Neural progenitor cell (in vitro differentiated cells): ENCODE results near the gene ATXN7. TPM values are rescaled to one million over a fixed set of nuclear protein-coding genes. Genes with fewer than 3 reads are reported as not detected.

Experiments used
- DNase-seq: peaks from one replicate; pipeline ENCODE4 v3.0.0-alpha.2; 2016; ENCODE audit warnings: low spot score
- H2AFZ ChIP-seq: fragments of 200-600 bp; sonication (generic); replicated peaks from 2 replicates; pipeline ENCODE4 v1.6.1; 2016; ENCODE audit warnings: antibody characterized with exemption
- H3F3A ChIP-seq: fragments of 200-600 bp; sonication (generic); 2 replicates; pipeline ENCODE4 v1.6.1; 2016; ENCODE audit warnings: antibody characterized with exemption, low read depth
- H3K27ac ChIP-seq: fragments of 200-600 bp; sonication (generic); 2 replicates; pipeline ENCODE4 v1.5.1; 2016; ENCODE audit warnings: mild to moderate bottlenecking
- H3K27me3 ChIP-seq: fragments of 200-600 bp; sonication (generic); 2 replicates; pipeline ENCODE4 v1.6.1; 2016; ENCODE audit warnings: mild to moderate bottlenecking, moderate library complexity
- H3K36me3 ChIP-seq: fragments of 200-600 bp; sonication (generic); 2 replicates; pipeline ENCODE4 v1.5.1; 2016
- H3K4me1 ChIP-seq: fragments of 200-600 bp; sonication (generic); 2 replicates; pipeline ENCODE4 v1.6.1; 2016; ENCODE audit warnings: mixed run types
- H3K4me2 ChIP-seq: fragments of 200-600 bp; sonication (generic); 2 replicates; pipeline ENCODE4 v1.6.1; 2016
- H3K4me3 ChIP-seq: fragments of 200-600 bp; sonication (generic); 2 replicates; pipeline ENCODE4 v1.5.1; 2016
- H3K79me2 ChIP-seq: fragments of 200-600 bp; sonication (generic); 2 replicates; pipeline ENCODE4 v1.6.1; 2016; ENCODE audit warnings: low read depth
- H3K9ac ChIP-seq: fragments of 200-600 bp; sonication (generic); 2 replicates; pipeline ENCODE4 v1.6.1; 2016
- H3K9me3 ChIP-seq: fragments of 200-600 bp; sonication (generic); 2 replicates; pipeline ENCODE4 v1.5.1; 2016; ENCODE audit warnings: low read depth
- H4K20me1 ChIP-seq: fragments of 200-600 bp; sonication (generic); 2 replicates; pipeline ENCODE4 v1.6.1; 2016; ENCODE audit warnings: low read depth
- H3K27ac Mint-ChIP-seq: 3 replicates; pipeline ENCODE4 v1.8.0; 2021; ENCODE audit warnings: mixed read lengths
- H3K27me3 Mint-ChIP-seq: 2 replicates; pipeline ENCODE4 v1.8.0; 2022; ENCODE audit warnings: low read depth, mild to moderate bottlenecking, inconsistent platforms, moderate library complexity, mixed read lengths; ENCODE audit not compliant: insufficient read depth
- H3K36me3 Mint-ChIP-seq: 3 replicates; pipeline ENCODE4 v1.8.0; 2021; ENCODE audit warnings: mixed read lengths
- H3K4me1 Mint-ChIP-seq: 3 replicates; pipeline ENCODE4 v1.8.0; 2021; ENCODE audit warnings: mixed read lengths
- H3K4me3 Mint-ChIP-seq: 3 replicates; pipeline ENCODE4 v1.8.0; 2021; ENCODE audit warnings: mild to moderate bottlenecking, moderate library complexity, mixed read lengths
- H3K9me3 Mint-ChIP-seq: 3 replicates; pipeline ENCODE4 v1.8.0; 2020; ENCODE audit warnings: mixed read lengths
- CTCF ChIP-seq: fragments of 200-600 bp; sonication (generic); IDR thresholded peaks from 2 replicates; pipeline ENCODE4 v1.5.1; 2017; ENCODE audit warnings: antibody characterized with exemption, mild to moderate bottlenecking
- EZH2 ChIP-seq: fragments of 200-600 bp; sonication (generic); IDR thresholded peaks from 2 replicates; pipeline ENCODE4 v1.6.1; 2017; ENCODE audit warnings: antibody characterized with exemption, mild to moderate bottlenecking, moderate library complexity
- EZH2phosphoT487 ChIP-seq: fragments of 200-600 bp; sonication (generic); IDR thresholded peaks from 2 replicates; pipeline ENCODE4 v1.6.1; 2017; ENCODE audit warnings: antibody characterized with exemption
- small RNA-seq: library from RNA; depleted of rRNA; stranded (forward); fragments of <200 nt; gene quantifications from one replicate; pipeline ENCODE3, GENCODE V24; 2015
- total RNA-seq: library from RNA; depleted of rRNA; stranded (reverse); fragments of >200 nt; gene quantifications from 2 replicates; pipeline ENCODE4 v1.2.3, GENCODE V29; 2015; ENCODE audit warnings: low replicate concordance

ATXN7 gene
- total RNA-seq, 1 donor from 2014 or later, result 30.4 TPM

- H3K4me3 ChIP-seq, result no peak overlapping the region
- peaks cover 45% of the 10 kb centered on the region for H3K4me1 ChIP-seq
- H3K9me3 ChIP-seq, result no peaks in the 10 kb centered on the region
- Mint-ChIP-seq H3K27ac (no peak overlapping the region), H3K36me3 (no peaks in the 10 kb centered on the region), H3K9me3 (no peaks in the 10 kb centered on the region), H3K4me1 (peaks cover 48% of the 10 kb centered on the region), H3K4me3 (no peak overlapping the region), H3K27me3 (peaks cover 5% of the 10 kb centered on the region)
- H2AFZ ChIP-seq, result no peak overlapping the region
- H4K20me1 ChIP-seq, result no peaks in the 10 kb centered on the region
- H3K79me2 ChIP-seq, result no peaks in the 10 kb centered on the region
- peak overlapping the region; percentile 56 for H3K4me2 ChIP-seq
- TF ChIP-seq CTCF (no peak), EZH2phosphoT487 (no peak), EZH2 (no peak)
- DNase-seq, result peak; percentile 81
- no peaks in the 10 kb centered on the region for H3K27me3 ChIP-seq
- H3K27ac ChIP-seq, result no peak overlapping the region
- H3K9ac ChIP-seq, result no peak overlapping the region
- H3K36me3 ChIP-seq, result no peaks in the 10 kb centered on the region
- peaks cover 15% of the 10 kb centered on the region for H3F3A ChIP-seq
These were observed 186.2 kb downstream of the ATXN7 start for GRCh38 chr3:64049832-64050231.

Small RNA genes lying within 50 kb of the gene (small RNA-seq; reads per million reads assigned to genes)
- not detected for gene SCAANT1

Other genes starting within 250 kb of the ATXN7 start
- gene SNTN, start 211.2 kb upstream of the ATXN7 start, total RNA-seq, result 0.65 TPM in 1 of 2 replicates, not detected in the other
- not detected in 2 replicates for gene C3orf49, start 44.6 kb upstream of the ATXN7 start, total RNA-seq
- gene THOC7, start 62 bp upstream of the ATXN7 start, total RNA-seq, result 63.0 and 141 TPM in 2 replicates
- not detected in 2 replicates for gene SCAANT1, start 48.5 kb downstream of the ATXN7 start, total RNA-seq
- 103 and 141 TPM in 2 replicates for gene PSMD6, start 159.6 kb downstream of the ATXN7 start, total RNA-seq